Stimulated activated CD8-positive, alpha-beta memory T cell treated with anti-CD3 and anti-CD28 coated beads, Interleukin-7, amount 100 ng/mL, for 24 hours (primary cell): ENCODE results near the gene SPTLC3.
"Not testable (repeated sequence)": the region's sequence is repeated elsewhere in the genome, so short reads cannot be mapped to it uniquely, and the experiment has no call there.

Experiments
- DNase-seq: peaks from one replicate; pipeline ENCODE4 v3.0.0-alpha.2; 2020; ENCODE audit warnings: low read depth

SPTLC3 gene

DNA sequence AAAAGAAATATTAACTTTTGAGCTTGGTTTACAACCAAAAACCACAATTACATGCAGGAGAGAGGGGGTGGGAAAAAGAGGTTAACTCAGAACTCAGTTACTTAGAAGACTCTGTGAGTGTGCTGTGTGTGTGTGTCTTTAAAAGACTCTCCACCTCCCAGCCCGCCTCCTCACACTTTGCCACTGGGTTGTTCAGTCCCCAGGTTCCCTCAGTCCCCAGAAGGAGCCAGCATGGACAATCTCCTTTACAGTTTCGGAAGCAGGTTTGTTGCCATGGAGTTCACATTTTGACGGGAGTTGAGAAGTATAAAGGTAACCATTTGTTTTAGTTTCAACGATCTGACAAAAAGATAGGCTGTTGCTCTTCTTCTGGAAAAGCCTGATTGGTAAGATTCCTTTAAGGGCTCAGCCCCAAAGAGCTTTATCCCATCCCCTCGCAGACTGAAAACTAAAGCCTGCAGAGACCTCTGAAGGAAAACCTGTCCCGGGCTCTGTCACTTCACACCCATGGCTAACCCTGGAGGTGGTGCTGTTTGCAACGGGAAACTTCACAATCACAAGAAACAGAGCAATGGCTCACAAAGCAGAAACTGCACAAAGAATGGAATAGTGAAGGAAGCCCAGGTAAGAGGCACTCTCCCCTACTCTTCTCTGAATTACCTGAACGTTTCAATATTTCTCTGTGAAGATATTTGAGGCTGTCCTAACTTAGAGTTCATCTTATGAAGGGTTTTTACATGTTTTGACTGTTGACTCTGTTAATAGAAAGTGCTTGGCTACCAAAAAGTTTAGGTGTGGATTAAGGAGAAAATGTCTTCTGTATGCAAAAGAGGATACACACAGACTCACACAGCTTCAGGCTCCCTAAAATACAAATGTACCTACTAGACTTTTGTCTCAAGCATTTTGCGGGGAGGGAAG lies at the start of gene SPTLC3:
Gene SPTLC3, plus strand, starts transcription at position 212 of the 921 bp plus-strand sequence. Its CDS starts 296 bp downstream, at position 508.
- DNase-seq, result no peak

DNA sequence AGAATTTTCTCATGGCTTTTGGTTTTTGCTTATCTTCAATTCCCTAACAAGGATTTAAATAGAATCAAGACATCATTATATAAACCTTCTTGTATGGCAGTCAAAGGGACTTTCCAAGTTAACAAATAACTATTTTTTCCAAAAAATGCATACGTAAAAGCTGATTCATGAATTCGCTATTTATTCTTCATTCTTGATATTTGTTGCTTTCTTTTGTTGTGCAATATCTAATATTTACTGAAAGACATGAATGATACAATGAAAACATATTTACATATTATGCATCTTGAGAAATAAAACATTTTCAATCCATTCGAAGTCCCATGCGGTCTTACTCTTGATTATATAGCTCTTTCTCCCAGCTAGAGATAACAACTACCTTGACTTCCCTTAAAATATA lies 47.0 kb upstream of the SPTLC3 start:
- no peak for DNase-seq

GRCh38 chr20:12962895-12963294 lies 45.9 kb upstream of the SPTLC3 start:
- no peak for DNase-seq

DNA sequence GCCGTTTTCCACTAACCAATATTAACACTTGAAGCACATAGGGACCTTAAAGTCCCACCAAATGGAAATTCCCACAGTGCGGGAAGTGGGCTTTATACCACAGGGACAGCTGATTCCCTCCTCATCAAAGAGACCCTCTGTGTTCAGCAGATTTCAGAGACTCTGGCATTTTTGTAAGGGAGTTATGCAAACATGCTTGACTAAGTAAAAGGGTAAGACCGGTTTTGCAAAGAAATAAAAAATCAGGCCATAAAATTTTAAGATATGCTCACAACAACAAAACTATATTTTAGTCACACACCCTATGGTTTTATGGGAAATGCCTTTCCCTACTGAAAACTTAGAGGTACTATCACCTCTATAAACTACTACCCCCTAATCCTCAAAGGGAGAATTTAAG lies 45.4 kb upstream of the SPTLC3 start:
- DNase-seq, result no peak

GRCh38 chr20:12965212-12965869 lies 43.4 kb upstream of the SPTLC3 start:
- DNase-seq, result no peak

GRCh38 chr20:12965870-12966251 lies 42.9 kb upstream of the SPTLC3 start:
- no peak for DNase-seq

GRCh38 chr20:12966468-12967085 lies 42.2 kb upstream of the SPTLC3 start:
- DNase-seq, result no peak

GRCh38 chr20:12967932-12968331 lies 40.8 kb upstream of the SPTLC3 start:
- DNase-seq, result no peak

GRCh38 chr20:12968472-12968871 lies 40.3 kb upstream of the SPTLC3 start:
- no peak for DNase-seq

DNA sequence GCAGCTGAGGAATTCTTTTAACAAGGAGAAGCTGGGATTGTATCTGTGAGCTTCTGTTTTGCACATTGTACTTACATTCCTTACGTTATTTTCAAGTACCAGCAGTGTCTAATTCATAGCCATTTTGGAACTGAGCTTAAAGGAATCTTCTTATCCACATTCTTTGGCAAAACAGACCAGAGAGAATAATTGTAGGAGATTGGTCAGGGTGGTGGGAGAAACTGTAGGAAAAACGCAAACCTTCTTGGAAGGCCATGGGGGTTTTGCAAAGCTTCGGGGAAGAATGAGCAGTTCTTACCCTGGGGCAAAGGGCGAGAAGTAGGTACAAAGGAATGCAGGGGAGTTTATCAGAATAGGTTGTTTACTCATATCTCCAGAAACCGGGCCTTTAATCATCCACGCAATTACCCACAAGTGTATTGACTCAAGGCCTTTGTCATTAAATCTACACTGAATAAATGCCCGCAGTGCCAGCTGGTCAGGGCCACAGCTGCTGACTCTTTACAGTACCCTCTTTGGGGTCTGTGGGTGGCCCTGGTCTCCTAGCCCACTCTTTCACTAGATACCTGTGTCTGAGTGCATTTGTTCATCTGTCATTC lies 39.6 kb upstream of the SPTLC3 start:
- no peak for DNase-seq

- DNase-seq, result no peak
Measured at GRCh38 chr20:12970372-12970821, 38.4 kb upstream of the SPTLC3 start.

- no peak for DNase-seq
Measured at GRCh38 chr20:12975833-12976608, 32.8 kb upstream of the SPTLC3 start.

DNA sequence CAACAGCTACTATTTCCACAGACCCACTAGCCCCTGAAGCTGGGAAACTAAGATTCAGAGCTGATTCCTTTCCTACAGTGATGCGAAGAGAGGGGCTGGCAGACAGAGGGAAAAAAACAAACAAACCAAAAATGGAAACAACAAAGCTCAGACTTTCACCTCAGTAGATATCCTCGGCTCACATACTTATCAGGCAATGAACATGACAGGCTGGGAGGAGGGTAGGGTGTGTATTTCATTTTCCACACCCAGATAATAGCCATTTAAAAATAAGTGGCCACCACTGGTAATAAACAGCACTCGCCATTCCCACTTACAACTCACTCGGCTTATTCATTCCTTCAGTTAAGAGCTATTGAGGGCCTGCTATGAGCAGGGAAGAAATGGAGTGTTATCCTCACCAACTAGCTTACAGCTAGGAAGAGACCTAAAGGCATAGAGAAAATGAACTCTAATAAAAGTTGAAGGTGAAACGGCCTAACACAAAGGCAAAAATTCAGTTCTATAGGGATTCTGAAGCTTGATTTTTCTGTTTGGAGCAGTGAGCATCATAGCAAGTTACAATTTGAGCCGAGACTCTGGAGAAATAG lies 32.0 kb upstream of the SPTLC3 start:
- no peak for DNase-seq

GRCh38 chr20:12977328-12978125 lies 31.2 kb upstream of the SPTLC3 start:
- no peak for DNase-seq

GRCh38 chr20:12978126-12978394 lies 30.7 kb upstream of the SPTLC3 start:
- DNase-seq, result no peak

GRCh38 chr20:12978613-12979495 lies 29.9 kb upstream of the SPTLC3 start:
- DNase-seq, result no peak

DNA sequence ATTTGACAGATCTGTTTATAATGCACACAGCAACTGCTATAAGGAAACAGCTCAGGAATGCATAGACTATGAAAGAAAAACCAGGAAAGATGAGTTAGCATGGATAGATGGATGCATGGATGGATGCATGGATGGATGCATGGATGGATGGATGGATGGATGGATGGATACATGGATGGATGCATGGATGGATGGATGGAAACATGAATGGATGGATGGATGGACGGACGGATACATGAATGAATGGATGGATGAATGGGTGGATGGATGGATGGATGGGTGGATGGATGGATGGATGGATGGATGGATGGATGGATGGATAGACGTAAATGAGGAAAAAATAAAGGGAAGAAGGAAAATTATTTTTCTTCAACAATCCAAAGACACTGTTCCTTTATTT lies 29.1 kb upstream of the SPTLC3 start:
- not testable (repeated sequence) for DNase-seq

DNA sequence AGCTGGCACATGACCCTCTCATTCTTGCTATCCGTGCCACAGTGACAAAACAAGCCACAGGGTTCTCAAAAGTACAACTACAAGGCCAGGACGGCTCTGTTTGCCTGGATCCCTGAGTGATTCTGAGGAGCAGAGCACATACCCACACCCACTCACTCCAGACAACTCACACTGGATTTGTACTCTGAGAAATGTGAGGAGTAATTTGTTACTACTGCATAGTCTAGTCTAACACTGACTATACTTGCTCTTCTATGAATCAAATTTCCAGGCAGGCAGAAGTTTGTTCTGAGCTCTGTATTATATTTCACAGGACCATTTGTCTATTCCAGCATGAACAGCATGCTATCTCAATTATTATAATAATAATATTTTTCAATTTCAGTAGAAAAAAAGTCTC lies 26.7 kb upstream of the SPTLC3 start:
- no peak for DNase-seq

GRCh38 chr20:12984069-12984765 lies 24.6 kb upstream of the SPTLC3 start:
- DNase-seq, result no peak
